ENCODE results near the gene SNX11. TPM values are rescaled to one million over a fixed set of nuclear protein-coding genes. Genes with fewer than 3 reads are reported as not detected.

Gene SNX11
- total and polyA plus RNA-seq, 8 donors: 3.5 to 35.7 (median 14.1) TPM

- TF ChIP-seq EP300 (IDR thresholded peaks at IDR 0.05) (no peak), POLR2A (IDR thresholded peaks at IDR 0.05) (no peak), POLR2AphosphoS5 (IDR thresholded peaks at IDR 0.05) (no peak)
- TF ChIP-seq, protein P1, sequence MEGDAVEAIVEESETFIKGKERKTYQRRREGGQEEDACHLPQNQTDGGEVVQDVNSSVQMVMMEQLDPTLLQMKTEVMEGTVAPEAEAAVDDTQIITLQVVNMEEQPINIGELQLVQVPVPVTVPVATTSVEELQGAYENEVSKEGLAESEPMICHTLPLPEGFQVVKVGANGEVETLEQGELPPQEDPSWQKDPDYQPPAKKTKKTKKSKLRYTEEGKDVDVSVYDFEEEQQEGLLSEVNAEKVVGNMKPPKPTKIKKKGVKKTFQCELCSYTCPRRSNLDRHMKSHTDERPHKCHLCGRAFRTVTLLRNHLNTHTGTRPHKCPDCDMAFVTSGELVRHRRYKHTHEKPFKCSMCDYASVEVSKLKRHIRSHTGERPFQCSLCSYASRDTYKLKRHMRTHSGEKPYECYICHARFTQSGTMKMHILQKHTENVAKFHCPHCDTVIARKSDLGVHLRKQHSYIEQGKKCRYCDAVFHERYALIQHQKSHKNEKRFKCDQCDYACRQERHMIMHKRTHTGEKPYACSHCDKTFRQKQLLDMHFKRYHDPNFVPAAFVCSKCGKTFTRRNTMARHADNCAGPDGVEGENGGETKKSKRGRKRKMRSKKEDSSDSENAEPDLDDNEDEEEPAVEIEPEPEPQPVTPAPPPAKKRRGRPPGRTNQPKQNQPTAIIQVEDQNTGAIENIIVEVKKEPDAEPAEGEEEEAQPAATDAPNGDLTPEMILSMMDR (IDR thresholded peaks at IDR 0.05): no peak
- Histone ChIP-seq H3K27ac (no peak overlapping the region), H3K27me3 (no peaks in the 10 kb centered on the region), H3K4me3 (no peak overlapping the region), H3K9me3 (no peaks in the 10 kb centered on the region), H3K36me3 (no peaks in the 10 kb centered on the region), H3K4me1 (peaks cover 16 to 43% (median 38%) of the 10 kb centered on the region in 4 donors)
- intact Hi-C loops (cut with DNase I; ENCODE audit: low total_unique reads): no loop called here
- WGBS, 5 donors: 83 to 88% (median 85%) methylated on average over 7 of the region's 7 CpGs
- no peak for DNase-seq
Measured at GRCh38 chr17:48104440-48104839, 3.1 kb upstream of the SNX11 start.

DNA sequence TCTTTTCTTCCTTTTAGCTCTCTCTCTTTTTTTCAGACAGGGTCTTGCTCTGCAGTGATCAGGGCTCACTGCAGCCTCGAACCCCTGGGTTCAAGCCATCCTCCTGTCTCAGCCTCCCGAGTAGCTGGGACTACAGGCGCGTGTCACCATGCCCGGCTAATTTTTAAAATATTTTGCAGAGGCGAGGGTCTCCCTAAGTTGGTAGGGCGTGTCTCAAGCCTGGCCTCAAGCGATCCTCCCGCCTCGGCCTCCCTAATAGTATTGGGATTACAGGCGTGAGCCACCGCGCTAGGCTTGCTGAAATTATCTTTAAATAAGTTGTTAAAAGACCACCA is 797 bp upstream of the SNX11 start:
- Histone ChIP-seq H3K4me1 (peaks cover 11 to 48% (median 35%) of the 10 kb centered on the region in 4 donors), H3K36me3 (peaks cover 0 to 1% (median under 1%) of the 10 kb centered on the region in 4 donors), H3K27ac (peak overlapping the region; percentile 94 to 98 (median 96)), H3K27me3 (no peaks in the 10 kb centered on the region), H3K4me3 (peak overlapping the region; percentile 70 to 85 (median 73)), H3K9me3 (no peaks in the 10 kb centered on the region)
- DNase-seq: no peak
- WGBS, 5 donors: 33 to 43% (median 40%) methylated on average over 13 of the region's 13 CpGs
- TF ChIP-seq, protein P1 (IDR thresholded peaks at IDR 0.05): no peak
- TF ChIP-seq POLR2A (IDR thresholded peaks at IDR 0.05) (no peak), EP300 (IDR thresholded peaks at IDR 0.05) (no peak), POLR2AphosphoS5 (IDR thresholded peaks at IDR 0.05) (no peak)
- intact Hi-C loops (cut with DNase I; ENCODE audit: low total_unique reads): no loop called here

DNA sequence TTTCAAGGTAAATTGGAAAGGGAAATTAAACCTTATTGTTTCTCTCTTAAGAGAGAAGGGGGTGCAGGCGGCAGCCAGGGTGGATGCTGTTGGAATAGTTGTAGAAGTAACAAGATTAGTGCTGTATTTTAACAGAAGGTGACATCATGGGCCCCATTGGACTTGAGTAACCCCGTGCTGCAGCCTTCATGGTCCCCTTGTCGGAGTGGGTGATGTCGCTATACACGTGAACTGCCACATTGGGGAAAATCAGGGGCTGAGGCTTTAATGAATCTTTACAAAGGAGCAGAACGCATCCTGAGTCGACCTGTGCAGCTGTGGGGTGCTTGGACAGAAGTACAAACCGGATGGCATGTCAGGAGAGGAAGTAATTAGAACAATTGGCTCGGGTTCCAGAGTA is 3.2 kb downstream of the SNX11 start:
- peaks cover 7 to 41% (median 35%) of the 10 kb centered on the region in 4 donors for H3K36me3 ChIP-seq
- H3K4me1 ChIP-seq: peaks cover 11 to 51% (median 35%) of the 10 kb centered on the region in 4 donors
- H3K4me3 ChIP-seq: no peak overlapping the region
- DNase-seq: no peak
- no peak for TF ChIP-seq EP300 (IDR thresholded peaks at IDR 0.05)
- TF ChIP-seq, protein P1 (IDR thresholded peaks at IDR 0.05): no peak
- no peak for TF ChIP-seq POLR2AphosphoS5 (IDR thresholded peaks at IDR 0.05)
- TF ChIP-seq POLR2A (IDR thresholded peaks at IDR 0.05): no peak
- H3K27me3 ChIP-seq: no peaks in the 10 kb centered on the region
- intact Hi-C loops (cut with DNase I; ENCODE audit: low total_unique reads): no loop called here
- WGBS, 5 donors: 65 to 79% (median 78%) methylated on average over 9 of the region's 9 CpGs
- H3K27ac ChIP-seq: no peak overlapping the region
- no peaks in the 10 kb centered on the region for H3K9me3 ChIP-seq

- Histone ChIP-seq H3K27me3 (no peaks in the 10 kb centered on the region), H3K27ac (no peak overlapping the region), H3K36me3 (peaks cover 13 to 52% (median 46%) of the 10 kb centered on the region in 4 donors), H3K9me3 (no peaks in the 10 kb centered on the region), H3K4me3 (no peak overlapping the region), H3K4me1 (peaks cover 11 to 44% (median 30%) of the 10 kb centered on the region in 4 donors)
- intact Hi-C loops (cut with DNase I; ENCODE audit: low total_unique reads): no loop called here
- no peak for TF ChIP-seq EP300 (IDR thresholded peaks at IDR 0.05)
- TF ChIP-seq, protein P1 (IDR thresholded peaks at IDR 0.05): no peak
- no peak for TF ChIP-seq POLR2A (IDR thresholded peaks at IDR 0.05)
- TF ChIP-seq POLR2AphosphoS5 (IDR thresholded peaks at IDR 0.05): no peak
- DNase-seq: no peak
- WGBS, 5 donors: 83 to 93% (median 86%) methylated on average over 2 of the region's 2 CpGs
Measured at GRCh38 chr17:48111937-48112241, 4.3 kb downstream of the SNX11 start.

Data from stomach (tissue), 9 donors.